H1 (cell line): ENCODE measurements around the gene PFDN1.

Experiments used
- BCL11A ChIP-seq, 2 experiments: IDR thresholded peaks; one replicate each; pipeline ENCODE4 v1.6.1; 2011; ENCODE audit warnings: low read depth in 2 of 2, low read length in 2 of 2, mild to moderate bottlenecking in 2 of 2
- CEBPB ChIP-seq: IDR thresholded peaks from 2 replicates; pipeline ENCODE4 v1.6.1; 2012; ENCODE audit warnings: low read depth, low read length
- CHD2 ChIP-seq: IDR thresholded peaks from 2 replicates; pipeline ENCODE4 v1.6.1; 2012; ENCODE audit warnings: low read length, improper control_type of control experiment
- CTCF ChIP-seq, 3 experiments: IDR thresholded peaks; 1 replicate in 2 of 3; 2 replicates in 1 of 3; pipeline versions ENCODE4 v1.5.1 to v1.6.1; 2011; ENCODE audit warnings: low read length in 3 of 3, mild to moderate bottlenecking in 3 of 3, inconsistent platforms in 2 of 3, low read depth in 1 of 3, moderate library complexity in 1 of 3; ENCODE audit not compliant: insufficient read depth in 1 of 3; ENCODE audit errors: control extremely low read depth in 1 of 3
- EZH2 ChIP-seq: fragments of 200-600 bp; sonication (generic); IDR thresholded peaks from 2 replicates; pipeline ENCODE4 v1.7.1; 2012; ENCODE audit warnings: low read depth, mild to moderate bottlenecking, moderate library complexity, low read length, inconsistent platforms; ENCODE audit not compliant: severe bottlenecking
- GABPA ChIP-seq: IDR thresholded peaks from 2 replicates; pipeline ENCODE4 v1.6.1; 2011; ENCODE audit warnings: mild to moderate bottlenecking, low read length, moderate library complexity, borderline replicate concordance; ENCODE audit not compliant: insufficient read depth
- NRF1 ChIP-seq: IDR thresholded peaks from 2 replicates; pipeline ENCODE4 v1.6.1; 2011; ENCODE audit warnings: mild to moderate bottlenecking, low read depth, low read length, improper control_type of control experiment
- POLR2A ChIP-seq, 2 experiments: IDR thresholded peaks; 1 replicate in 1 of 2; 2 replicates in 1 of 2; pipeline ENCODE4 v1.6.1; 2011; ENCODE audit warnings: low read depth in 2 of 2, low read length in 2 of 2, mild to moderate bottlenecking in 2 of 2; ENCODE audit errors: control extremely low read depth in 1 of 2
- RBBP5 ChIP-seq: IDR thresholded peaks from 2 replicates; pipeline ENCODE4 v1.7.1; 2012; ENCODE audit warnings: low read depth, mild to moderate bottlenecking, inconsistent platforms, low read length, moderate library complexity, borderline replicate concordance
- SP2 ChIP-seq: IDR thresholded peaks from 2 replicates; pipeline ENCODE4 v1.6.1; 2012; ENCODE audit warnings: mild to moderate bottlenecking, low read length, inconsistent platforms
- SUZ12 ChIP-seq: fragments of 200-600 bp; sonication (generic); IDR thresholded peaks from 2 replicates; pipeline ENCODE4 v1.6.1; 2012; ENCODE audit warnings: mild to moderate bottlenecking, inconsistent platforms, low read length, moderate library complexity, mixed read lengths
- TAF1 ChIP-seq: IDR thresholded peaks from 2 replicates; pipeline ENCODE4 v1.6.1; 2011; ENCODE audit warnings: mild to moderate bottlenecking, low read depth, low read length
- TBP ChIP-seq: IDR thresholded peaks from 2 replicates; pipeline ENCODE4 v1.6.1; 2011; ENCODE audit warnings: low read depth, low read length, improper control_type of control experiment

- no peak for TF ChIP-seq CTCF (IDR thresholded peaks at IDR 0.05; ENCODE audit: control extremely low read depth in 1 of 3, insufficient read depth in 1 of 3, low read depth in 1 of 3, low read length in 3 of 3)
- no peak for TF ChIP-seq POLR2A (IDR thresholded peaks at IDR 0.05; ENCODE audit: control extremely low read depth in 1 of 2, low read depth in 2 of 2, low read length in 2 of 2)
- TF ChIP-seq GABPA, result no peak
- no peak for TF ChIP-seq EZH2
- TF ChIP-seq BCL11A (IDR thresholded peaks at IDR 0.05; ENCODE audit: low read depth in 2 of 2, low read length in 2 of 2), result no peak
- no peak for TF ChIP-seq NRF1
- no peak for TF ChIP-seq SUZ12
- no peak for TF ChIP-seq CEBPB
- TF ChIP-seq CHD2, result no peak
- TF ChIP-seq TAF1, result no peak
- TF ChIP-seq TBP, result no peak
- no peak for TF ChIP-seq RBBP5
- TF ChIP-seq SP2, result no peak
These were observed 53.4 kb downstream of the PFDN1 start for GRCh38 chr5:140249536-140249935.
